Peyer's patch (tissue), 4 donors: ENCODE results near the gene PTMA.

ENCODE experiments used
- POLR2A ChIP-seq, 2 donors: fragments of 450-650 bp; IDR thresholded peaks; one replicate each; pipeline ENCODE4 v1.5.1; 2017; ENCODE audit warnings: antibody characterized with exemption in 2 of 2, mild to moderate bottlenecking in 2 of 2, moderate library complexity in 2 of 2
- TF ChIP-seq, protein P1 (sequence below), 6 experiments: fragments of 450-650 bp in 4 of 6; fragments of 200-600 bp in 2 of 6; sonication (generic) in 1 of 6; IDR thresholded peaks; one replicate each; pipeline ENCODE4 v1.5.1; 2017 to 2019; ENCODE audit warnings: antibody characterized with exemption in 6 of 6, mild to moderate bottlenecking in 3 of 6, moderate library complexity in 1 of 6

DNA sequence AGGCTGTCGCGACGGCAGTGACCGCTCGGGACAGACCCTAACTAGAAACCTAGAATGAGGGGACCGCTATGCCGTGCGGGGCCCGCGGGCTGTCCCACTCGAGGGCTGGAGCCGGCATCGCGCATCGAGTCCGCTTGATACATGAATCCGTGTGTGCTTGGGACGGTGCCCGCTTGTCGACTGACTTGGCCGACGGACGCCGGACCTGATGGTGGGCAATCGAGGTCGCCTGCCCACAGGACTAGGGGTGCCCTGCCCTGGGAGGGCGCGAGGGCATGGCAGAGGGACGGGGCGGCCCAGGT lies 749 bp upstream of the PTMA start:
- peak in 1 of 2 donors; percentile 37 for TF ChIP-seq POLR2A (IDR thresholded peaks at IDR 0.05)
- TF ChIP-seq, protein P1, sequence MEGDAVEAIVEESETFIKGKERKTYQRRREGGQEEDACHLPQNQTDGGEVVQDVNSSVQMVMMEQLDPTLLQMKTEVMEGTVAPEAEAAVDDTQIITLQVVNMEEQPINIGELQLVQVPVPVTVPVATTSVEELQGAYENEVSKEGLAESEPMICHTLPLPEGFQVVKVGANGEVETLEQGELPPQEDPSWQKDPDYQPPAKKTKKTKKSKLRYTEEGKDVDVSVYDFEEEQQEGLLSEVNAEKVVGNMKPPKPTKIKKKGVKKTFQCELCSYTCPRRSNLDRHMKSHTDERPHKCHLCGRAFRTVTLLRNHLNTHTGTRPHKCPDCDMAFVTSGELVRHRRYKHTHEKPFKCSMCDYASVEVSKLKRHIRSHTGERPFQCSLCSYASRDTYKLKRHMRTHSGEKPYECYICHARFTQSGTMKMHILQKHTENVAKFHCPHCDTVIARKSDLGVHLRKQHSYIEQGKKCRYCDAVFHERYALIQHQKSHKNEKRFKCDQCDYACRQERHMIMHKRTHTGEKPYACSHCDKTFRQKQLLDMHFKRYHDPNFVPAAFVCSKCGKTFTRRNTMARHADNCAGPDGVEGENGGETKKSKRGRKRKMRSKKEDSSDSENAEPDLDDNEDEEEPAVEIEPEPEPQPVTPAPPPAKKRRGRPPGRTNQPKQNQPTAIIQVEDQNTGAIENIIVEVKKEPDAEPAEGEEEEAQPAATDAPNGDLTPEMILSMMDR (IDR thresholded peaks at IDR 0.05): no peak
